GM18520 (cell line): ENCODE measurements around the gene BCOR.
A peak's percentile ranks its signal among the peaks of the same experiment; 100 is the strongest.

Source experiments
- ATAC-seq: cut with Tn5 transposase; IDR thresholded peaks from one replicate; pipeline ENCODE4 v1.9.1; 2021; ENCODE audit not compliant: unreplicated experiment

Gene BCOR

GRCh38 chrX:40097504-40098263 is at the start of gene BCOR:
Gene BCOR (minus strand): TSS chrX:40097958. CDS start chrX:40077929, 20,029 bp downstream.
- ATAC-seq: peak; percentile 28

- no peak for ATAC-seq
Measured at GRCh38 chrX:40147126-40147952, 49.6 kb upstream of the BCOR start.

- ATAC-seq: no peak
Measured at GRCh38 chrX:40146262-40147125, 48.7 kb upstream of the BCOR start.

GRCh38 chrX:40145923-40146261 is 48.1 kb upstream of the BCOR start:
- no peak for ATAC-seq

- ATAC-seq: no peak
Measured at GRCh38 chrX:40145001-40145922, 47.5 kb upstream of the BCOR start.

GRCh38 chrX:40144576-40144975 is 46.8 kb upstream of the BCOR start:
- no peak for ATAC-seq

GRCh38 chrX:40143987-40144386 is 46.2 kb upstream of the BCOR start:
- ATAC-seq: no peak

GRCh38 chrX:40143001-40143400 is 45.2 kb upstream of the BCOR start:
- ATAC-seq: no peak

GRCh38 chrX:40142417-40142816 is 44.7 kb upstream of the BCOR start:
- ATAC-seq: no peak

GRCh38 chrX:40140706-40141499 is 43.1 kb upstream of the BCOR start:
- no peak for ATAC-seq

GRCh38 chrX:40132751-40133150 is 35.0 kb upstream of the BCOR start:
- no peak for ATAC-seq

- ATAC-seq: no peak
Measured at GRCh38 chrX:40131654-40132337, 34.0 kb upstream of the BCOR start.

GRCh38 chrX:40130207-40130606 is 32.4 kb upstream of the BCOR start:
- no peak for ATAC-seq

GRCh38 chrX:40127052-40127451 is 29.3 kb upstream of the BCOR start:
- ATAC-seq: no peak

GRCh38 chrX:40122487-40122886 is 24.7 kb upstream of the BCOR start:
- no peak for ATAC-seq

- ATAC-seq: no peak
Measured at GRCh38 chrX:40121618-40122017, 23.9 kb upstream of the BCOR start.

GRCh38 chrX:40120838-40121580 is 23.3 kb upstream of the BCOR start:
- ATAC-seq: no peak

- no peak for ATAC-seq
Measured at GRCh38 chrX:40117715-40118285, 20.0 kb upstream of the BCOR start.
